Measurements from ENCODE around the gene AUTS2.

Gene AUTS2

GRCh38 chr7:69657331-69657730, 59.1 kb downstream of the AUTS2 start:
- no peak for DNase-seq

- DNase-seq = no peak
Observed at GRCh38 chr7:69657985-69658384, 59.7 kb downstream of the AUTS2 start.

GRCh38 chr7:69659983-69660382, 61.7 kb downstream of the AUTS2 start:
- DNase-seq = no peak

- DNase-seq = no peak
Observed at GRCh38 chr7:69661342-69661741, 63.1 kb downstream of the AUTS2 start.

GRCh38 chr7:69663911-69664832, 65.9 kb downstream of the AUTS2 start:
- peak; percentile 90 to 91 for DNase-seq

- peak in 1 of 2 experiments; percentile 51 for DNase-seq
Observed at GRCh38 chr7:69665369-69665768, 67.1 kb downstream of the AUTS2 start.

- no peak for DNase-seq
Observed at GRCh38 chr7:69668339-69668870, 70.1 kb downstream of the AUTS2 start.

- DNase-seq = no peak
Observed at GRCh38 chr7:69670701-69671100, 72.4 kb downstream of the AUTS2 start.

- DNase-seq = no peak
Observed at GRCh38 chr7:69673074-69673473, 74.8 kb downstream of the AUTS2 start.

- DNase-seq = peak; percentile 17 to 46
Observed at GRCh38 chr7:69674701-69675182, 76.5 kb downstream of the AUTS2 start.

GRCh38 chr7:69676247-69676646, 78.0 kb downstream of the AUTS2 start:
- DNase-seq = no peak

- DNase-seq = peak in 1 of 2 experiments; percentile 45
Observed at GRCh38 chr7:69677054-69677852, 79.0 kb downstream of the AUTS2 start.

- DNase-seq = no peak
Observed at GRCh38 chr7:69677881-69678493, 79.7 kb downstream of the AUTS2 start.

- peak; percentile 29 to 33 for DNase-seq
Observed at GRCh38 chr7:69678494-69679187, 80.4 kb downstream of the AUTS2 start.

- DNase-seq = no peak
Observed at GRCh38 chr7:69681181-69681580, 82.9 kb downstream of the AUTS2 start.

- DNase-seq = no peak
Observed at GRCh38 chr7:69682518-69682917, 84.2 kb downstream of the AUTS2 start.

- DNase-seq = peak; percentile 19 to 48
Observed at GRCh38 chr7:69683002-69683401, 84.7 kb downstream of the AUTS2 start.

- peak; percentile 49 to 58 for DNase-seq
Observed at GRCh38 chr7:69684369-69685292, 86.4 kb downstream of the AUTS2 start.

- DNase-seq = no peak
Observed at GRCh38 chr7:69685293-69685631, 87.0 kb downstream of the AUTS2 start.

- DNase-seq = no peak
Observed at GRCh38 chr7:69686366-69686765, 88.1 kb downstream of the AUTS2 start.

- peak in 1 of 2 experiments; percentile 58 for DNase-seq
Observed at GRCh38 chr7:69687739-69688433, 89.6 kb downstream of the AUTS2 start.

All from NCI-H526 (cell line).